ENCODE results near the gene MAK. TPM values are rescaled to one million over a fixed set of nuclear protein-coding genes. Genes with fewer than 3 reads are reported as not detected.

Gene MAK
- total and polyA plus RNA-seq, 2 of the 13 experiments (the other 11 are each of a cell fraction or from before 2014, with no cell fraction given): 0.04 TPM; not detected in 1

- TF ChIP-seq ZNF83 (CRISPR knock-in tag; IDR thresholded peaks at IDR 0.05; ENCODE audit: borderline replicate concordance): no peak
- TF ChIP-seq ASH2L (IDR thresholded peaks at IDR 0.05; ENCODE audit: insufficient read length, low read depth, low read length): no peak
- TF ChIP-seq XRCC5 (optimal IDR thresholded peaks at IDR 0.05; ENCODE audit: low read length): peak; percentile 13
- TF ChIP-seq AHR (CRISPR knock-in tag; IDR thresholded peaks at IDR 0.05): no peak
- no peak for TF ChIP-seq EZH2 (conservative IDR thresholded peaks at IDR 0.05; ENCODE audit: low read depth, low read length)
- TF ChIP-seq ZNF589 (CRISPR knock-in tag; conservative IDR thresholded peaks at IDR 0.05): no peak
- TF ChIP-seq ZSCAN5A (CRISPR knock-in tag; IDR thresholded peaks at IDR 0.05; ENCODE audit: borderline replicate concordance): no peak
- peak; percentile 56; the same call in 1 of the 2 replicates for TF ChIP-seq JUNB (CRISPR knock-in tag; IDR thresholded peaks at IDR 0.05; ENCODE audit: borderline replicate concordance)
- TF ChIP-seq NFRKB (IDR thresholded peaks at IDR 0.05): no peak
- TF ChIP-seq NFIC (IDR thresholded peaks at IDR 0.05; ENCODE audit: low read length): no peak
- no peak for TF ChIP-seq PAWR (CRISPR knock-in tag; IDR thresholded peaks at IDR 0.05; ENCODE audit: borderline replicate concordance)
- no peak for TF ChIP-seq ZSCAN12 (CRISPR knock-in tag; IDR thresholded peaks at IDR 0.05)
- TF ChIP-seq ZNF143 (CRISPR knock-in tag; IDR thresholded peaks at IDR 0.05): no peak
- no peak for TF ChIP-seq MYPOP (CRISPR knock-in tag; IDR thresholded peaks at IDR 0.05)
- TF ChIP-seq NCOR1 (IDR thresholded peaks at IDR 0.05; ENCODE audit: borderline replicate concordance, low read length): no peak
- TF ChIP-seq SALL1 (CRISPR knock-in tag; IDR thresholded peaks at IDR 0.05): no peak
- TF ChIP-seq FOXP4 (CRISPR knock-in tag; IDR thresholded peaks at IDR 0.05): no peak
- no peak for TF ChIP-seq GTF2F1 (IDR thresholded peaks at IDR 0.05; ENCODE audit: low read length)
- TF ChIP-seq ATF4 (CRISPR knock-in tag; IDR thresholded peaks at IDR 0.05): no peak
- no peak for TF ChIP-seq TEF (CRISPR knock-in tag; IDR thresholded peaks at IDR 0.05)
- no peak for TF ChIP-seq THYN1 (CRISPR knock-in tag; IDR thresholded peaks at IDR 0.05; ENCODE audit: borderline replicate concordance, low read depth)
- no peak for TF ChIP-seq ZNF558 (CRISPR knock-in tag; IDR thresholded peaks at IDR 0.05; ENCODE audit: borderline replicate concordance)
- TF ChIP-seq CBX1 (IDR thresholded peaks at IDR 0.05; ENCODE audit: low read depth): no peak
- no peak for TF ChIP-seq MTA1 (CRISPR knock-in tag; IDR thresholded peaks at IDR 0.05; ENCODE audit: borderline replicate concordance)
- no peak for TF ChIP-seq HMG20B (CRISPR knock-in tag; conservative IDR thresholded peaks at IDR 0.05)
Observed at GRCh38 chr6:10759312-10759839, 79.0 kb downstream of the MAK start (continued).
